A549 (cell line): ENCODE data around the gene DAGLB.
"Not testable (repeated sequence)": the region's sequence is repeated elsewhere in the genome, so short reads cannot be mapped to it uniquely, and the experiment has no call there.

ENCODE experiments used
- ESRRA ChIP-seq: fragments of 150-350 bp; IDR thresholded peaks from 2 replicates; pipeline ENCODE4 v1.6.1; 2014; ENCODE audit warnings: mild to moderate bottlenecking, low read length, borderline replicate concordance
- FOSL2 ChIP-seq, 2 experiments: fragments of 450-650 bp in 1 of 2; fragments of >200 bp in 1 of 2; sonication (Bioruptor Twin) in 1 of 2; formaldehyde crosslinking; IDR thresholded peaks; 2 replicates each; pipeline versions ENCODE4 v1.5.0 to v1.6.1; 2016 to 2020; ENCODE audit warnings: mild to moderate bottlenecking in 1 of 2, moderate library complexity in 1 of 2
- HOXA7 ChIP-seq: fragments of 250-450 bp; sonication (Bioruptor Pico); IDR thresholded peaks from 2 replicates; pipeline ENCODE4 v1.5.0; 2020; ENCODE audit warnings: mild to moderate bottlenecking, moderate library complexity
- NPAS2 ChIP-seq: fragments of 250-450 bp; sonication (Bioruptor Pico); IDR thresholded peaks from 2 replicates; pipeline ENCODE4 v1.8.0; 2022; ENCODE audit warnings: mild to moderate bottlenecking, moderate library complexity, borderline replicate concordance
- POLR2A ChIP-seq: IDR thresholded peaks from 2 replicates; pipeline ENCODE4 v1.6.1; 2012; ENCODE audit warnings: mild to moderate bottlenecking, low read length
- SMC3 ChIP-seq: fragments of >200 bp; sonication (Bioruptor Twin); formaldehyde crosslinking; IDR thresholded peaks from 3 replicates; pipeline ENCODE4 v1.6.1; 2018; ENCODE audit warnings: inconsistent platforms
- TF ChIP-seq, protein P1 (sequence below): fragments of >200 bp; sonication (Bioruptor Twin); formaldehyde crosslinking; IDR thresholded peaks from 3 replicates; pipeline ENCODE4 v1.5.1; 2016

DNA sequence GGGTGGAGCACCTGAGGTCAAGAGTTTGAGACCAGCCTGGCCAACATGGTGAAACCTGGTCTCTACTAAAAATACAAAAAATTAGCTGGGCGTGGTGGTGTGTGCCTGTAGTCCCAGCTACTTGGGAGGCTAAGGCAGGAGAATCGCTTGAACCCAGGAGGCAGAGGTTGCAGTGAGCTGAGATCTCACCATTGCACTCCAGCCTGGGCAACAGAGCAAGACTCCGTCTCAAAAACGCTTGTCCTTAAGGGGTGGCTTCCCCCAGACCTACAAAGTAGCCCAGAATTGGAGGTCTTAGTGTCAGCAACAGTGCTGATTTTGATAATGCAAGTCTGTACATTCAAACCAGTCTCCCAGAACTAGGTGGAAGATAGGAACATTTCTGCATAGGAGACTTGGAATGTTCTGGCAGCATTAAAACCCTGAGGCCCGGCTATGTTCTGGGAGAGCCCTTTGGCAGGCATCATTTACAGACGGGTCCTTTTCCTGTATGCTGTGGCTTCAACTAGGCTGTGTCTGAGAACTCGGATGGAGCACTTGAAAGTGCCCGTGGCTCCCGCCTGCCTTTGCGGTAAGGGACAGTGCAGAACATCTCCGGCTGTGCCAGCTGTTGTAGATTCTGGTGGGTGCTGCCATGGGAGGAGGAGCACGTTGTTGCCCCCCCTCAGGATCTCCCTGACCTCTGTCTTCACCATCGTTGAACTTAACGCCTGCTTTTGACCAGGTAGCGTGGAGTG is 49.8 kb downstream of the DAGLB start:
- TF ChIP-seq HOXA7 (CRISPR knock-in tag); FOSL2 (IDR thresholded peaks at IDR 0.05); FOSL2 (CRISPR knock-in tag; IDR thresholded peaks at IDR 0.05); SMC3; POLR2A; NPAS2; ESRRA: not testable (repeated sequence)
- TF ChIP-seq, protein P1, sequence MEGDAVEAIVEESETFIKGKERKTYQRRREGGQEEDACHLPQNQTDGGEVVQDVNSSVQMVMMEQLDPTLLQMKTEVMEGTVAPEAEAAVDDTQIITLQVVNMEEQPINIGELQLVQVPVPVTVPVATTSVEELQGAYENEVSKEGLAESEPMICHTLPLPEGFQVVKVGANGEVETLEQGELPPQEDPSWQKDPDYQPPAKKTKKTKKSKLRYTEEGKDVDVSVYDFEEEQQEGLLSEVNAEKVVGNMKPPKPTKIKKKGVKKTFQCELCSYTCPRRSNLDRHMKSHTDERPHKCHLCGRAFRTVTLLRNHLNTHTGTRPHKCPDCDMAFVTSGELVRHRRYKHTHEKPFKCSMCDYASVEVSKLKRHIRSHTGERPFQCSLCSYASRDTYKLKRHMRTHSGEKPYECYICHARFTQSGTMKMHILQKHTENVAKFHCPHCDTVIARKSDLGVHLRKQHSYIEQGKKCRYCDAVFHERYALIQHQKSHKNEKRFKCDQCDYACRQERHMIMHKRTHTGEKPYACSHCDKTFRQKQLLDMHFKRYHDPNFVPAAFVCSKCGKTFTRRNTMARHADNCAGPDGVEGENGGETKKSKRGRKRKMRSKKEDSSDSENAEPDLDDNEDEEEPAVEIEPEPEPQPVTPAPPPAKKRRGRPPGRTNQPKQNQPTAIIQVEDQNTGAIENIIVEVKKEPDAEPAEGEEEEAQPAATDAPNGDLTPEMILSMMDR: not testable (repeated sequence)
